ENCODE measurements around the gene CAMKK1. TPM values are rescaled to one million over a fixed set of nuclear protein-coding genes. Genes with fewer than 3 reads are reported as not detected.

The CAMKK1 gene
- total RNA-seq, 1 experiment from 2014 or later: 9.6 TPM

GRCh38 chr17:3906881-3907280 is 14.0 kb upstream of the CAMKK1 start (continued):
- TF ChIP-seq ZNF425 (CRISPR knock-in tag; conservative IDR thresholded peaks at IDR 0.05): no peak
- no peak for TF ChIP-seq HMGA2 (CRISPR knock-in tag; IDR thresholded peaks at IDR 0.05)
- no peak for TF ChIP-seq ZNF671 (CRISPR knock-in tag; IDR thresholded peaks at IDR 0.05)
- no peak for TF ChIP-seq NFYB (CRISPR knock-in tag; conservative IDR thresholded peaks at IDR 0.05; ENCODE audit: low read depth)
- TF ChIP-seq GTF2I (CRISPR knock-in tag; conservative IDR thresholded peaks at IDR 0.05): no peak
- no peak for TF ChIP-seq ZNF512 (CRISPR knock-in tag; IDR thresholded peaks at IDR 0.05; ENCODE audit: borderline replicate concordance)

GRCh38 chr17:3905017-3905520 is 12.2 kb upstream of the CAMKK1 start:
- ChIA-PET CTCF (interaction anchor here (0.6 to 4.7 kb wide), 6 partner anchors 9 to 167 kb away, joined by 3 to 31 read pairs (median 7); partner anchors contain the start of genes NCBP3 and P2RX1), POLR2A (interaction anchor here (0.9 kb wide), 1 partner anchor 59 kb away, joined by 5 read pairs; the partner anchor contains the start of gene NCBP3)
- H3K4me1 Mint-ChIP-seq: peaks cover 13% of the 10 kb centered on the region
- no peak for DNase-seq (ENCODE audit: low spot score)
- no peaks in the 10 kb centered on the region for H3K36me3 Mint-ChIP-seq
- H3K4me3 Mint-ChIP-seq: no peak overlapping the region
- H3K9me3 Mint-ChIP-seq: no peaks in the 10 kb centered on the region
- no peak for ATAC-seq
- no peak overlapping the region for H3K27ac Mint-ChIP-seq
- no peaks in the 10 kb centered on the region for H3K27me3 Mint-ChIP-seq (ENCODE audit: low read depth)
- TF ChIP-seq FOXK1 (CRISPR knock-in tag; IDR thresholded peaks at IDR 0.05) (no peak), AR (CRISPR knock-in tag; IDR thresholded peaks at IDR 0.05) (no peak), ZBTB21 (CRISPR knock-in tag; IDR thresholded peaks at IDR 0.05; ENCODE audit: borderline replicate concordance) (no peak), CDX4 (CRISPR knock-in tag; IDR thresholded peaks at IDR 0.05; ENCODE audit: borderline replicate concordance) (no peak), EMX1 (CRISPR knock-in tag; IDR thresholded peaks at IDR 0.05) (no peak), MYBL2 (CRISPR knock-in tag; IDR thresholded peaks at IDR 0.05) (no peak), NFYB (CRISPR knock-in tag; conservative IDR thresholded peaks at IDR 0.05; ENCODE audit: low read depth) (no peak), ZNF121 (CRISPR knock-in tag; IDR thresholded peaks at IDR 0.05) (no peak), CTCF (IDR thresholded peaks at IDR 0.05) (no peak), SMAD3 (CRISPR knock-in tag; IDR thresholded peaks at IDR 0.05; ENCODE audit: borderline replicate concordance) (no peak), TCF7 (CRISPR knock-in tag; IDR thresholded peaks at IDR 0.05; ENCODE audit: low read depth) (no peak), NR1H2 (CRISPR knock-in tag; IDR thresholded peaks at IDR 0.05) (no peak), ZNF512 (CRISPR knock-in tag; IDR thresholded peaks at IDR 0.05; ENCODE audit: borderline replicate concordance) (no peak), NR2C2 (CRISPR knock-in tag; IDR thresholded peaks at IDR 0.05) (no peak), ZNF671 (CRISPR knock-in tag; IDR thresholded peaks at IDR 0.05) (no peak), ZMAT4 (CRISPR knock-in tag; IDR thresholded peaks at IDR 0.05) (no peak), JAZF1 (CRISPR knock-in tag; IDR thresholded peaks at IDR 0.05) (no peak)
